IPS-NIHi11 (cell line): ENCODE results near the gene VAPB.
A peak's percentile ranks its signal among the peaks of the same experiment; 100 is the strongest.

ENCODE experiments used
- DNase-seq: peaks from one replicate; pipeline ENCODE4 v3.0.0; 2012; ENCODE audit warnings: mixed read lengths, low spot score

Gene VAPB

DNA sequence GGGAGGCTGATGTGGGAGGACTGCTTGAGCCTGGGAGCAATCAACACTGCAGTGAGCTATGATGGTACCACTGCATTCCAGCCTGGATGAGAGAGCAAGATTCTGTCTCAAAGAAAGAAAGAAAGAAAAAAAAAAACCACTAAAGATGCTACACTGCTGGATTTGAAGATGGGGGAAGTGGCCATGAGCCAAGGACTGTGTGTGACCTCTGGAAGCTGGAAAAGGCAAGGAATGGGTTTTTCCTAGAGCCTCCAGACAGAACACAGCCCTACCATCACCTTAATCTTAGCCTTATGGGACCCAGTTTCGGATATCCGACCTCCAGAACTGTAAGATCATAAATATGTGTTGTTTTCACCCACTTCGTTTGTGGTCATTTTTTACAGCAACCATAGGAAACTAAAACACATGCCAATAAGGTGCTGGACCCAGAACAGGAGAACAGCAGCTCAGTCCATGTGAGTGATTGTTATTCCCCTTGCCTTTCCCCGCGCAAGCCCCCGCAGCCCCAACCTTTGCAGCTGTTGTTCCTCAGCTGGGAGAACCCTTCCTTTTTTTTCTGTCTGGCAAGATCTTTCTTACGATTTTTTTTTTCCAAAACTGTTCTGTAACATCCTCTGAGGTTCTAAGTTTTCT, 11.1 kb upstream of the VAPB start:
- DNase-seq = no peak

GRCh38 chr20:58378704-58379103, 10.3 kb upstream of the VAPB start:
- DNase-seq = no peak

DNA sequence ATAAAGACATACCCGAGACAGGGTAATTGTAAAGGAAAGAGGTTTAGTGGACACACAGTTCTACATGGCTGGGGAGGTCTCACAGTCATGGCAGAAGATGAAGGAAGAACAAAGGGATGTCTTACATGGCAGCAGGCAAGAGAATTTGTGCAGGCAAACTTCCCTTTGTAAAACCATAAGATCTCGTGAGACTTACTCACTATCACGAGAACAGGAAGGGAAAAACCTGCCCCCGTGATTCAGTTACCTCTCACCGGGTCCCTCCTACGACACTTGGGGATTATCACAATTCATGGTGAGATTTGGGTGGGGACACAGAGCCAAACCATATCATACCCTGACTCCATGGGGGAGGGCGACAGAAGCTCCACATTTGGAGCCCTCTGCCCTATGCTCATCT, 7.4 kb upstream of the VAPB start:
- DNase-seq = no peak

DNA sequence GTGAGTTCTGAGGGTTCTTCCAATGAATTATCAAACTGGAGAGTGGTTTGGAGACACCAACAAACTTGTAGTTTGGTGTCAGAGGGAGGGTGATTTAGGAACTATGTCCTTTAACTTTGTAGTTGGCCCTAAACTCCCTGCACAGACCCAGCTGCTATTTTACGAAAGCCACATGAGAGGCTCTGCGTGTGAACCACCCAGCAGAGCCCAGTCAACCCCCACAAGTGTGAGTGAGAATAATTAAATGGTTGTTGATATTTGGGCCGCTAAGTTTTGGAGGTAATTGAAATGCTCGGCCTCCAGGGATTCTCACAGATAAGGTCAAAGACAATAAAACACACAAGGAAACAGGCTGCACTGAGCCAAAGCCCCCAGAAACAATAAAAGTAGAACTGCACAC, 6.9 kb upstream of the VAPB start:
- DNase-seq = no peak

- DNase-seq = no peak
Observed at GRCh38 chr20:58384821-58385220, 4.2 kb upstream of the VAPB start.

- DNase-seq = no peak
Observed at GRCh38 chr20:58388028-58388601, 914 bp upstream of the VAPB start.

GRCh38 chr20:58389324-58389967, 417 bp downstream of the VAPB start:
- peak; percentile 45 for DNase-seq

DNA sequence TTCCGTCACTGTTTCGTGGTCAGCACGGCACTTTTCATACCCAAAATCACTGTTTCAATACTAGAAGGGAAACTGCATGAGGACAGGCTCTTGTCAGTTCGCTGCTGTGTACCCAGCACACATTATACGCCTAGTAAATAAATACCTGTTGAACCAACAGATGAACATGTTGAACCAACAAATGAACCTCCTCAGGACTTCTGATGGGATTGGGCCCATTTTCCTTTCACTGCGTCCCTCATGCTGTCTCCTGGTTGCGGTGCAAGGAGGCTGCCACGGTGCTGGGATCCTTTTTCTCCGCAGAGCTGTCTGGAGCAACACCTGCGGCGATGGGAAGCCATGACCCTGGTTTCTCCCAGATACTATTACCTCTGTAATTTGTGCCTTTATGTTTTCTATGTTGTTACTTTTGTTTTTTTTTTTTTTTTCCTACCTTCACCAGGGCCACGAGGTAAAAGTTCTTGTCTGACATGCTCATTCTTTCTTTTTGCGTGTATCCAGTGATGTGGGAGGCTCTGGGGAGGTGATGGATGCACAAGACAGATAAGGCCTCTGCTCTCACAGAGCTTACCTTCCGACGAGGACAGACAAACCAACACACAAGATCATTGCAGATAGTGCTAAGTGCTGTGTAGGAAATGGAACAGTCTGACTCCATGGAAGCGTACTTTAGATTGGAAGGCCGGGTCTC, 1.1 kb downstream of the VAPB start:
- DNase-seq = no peak

DNA sequence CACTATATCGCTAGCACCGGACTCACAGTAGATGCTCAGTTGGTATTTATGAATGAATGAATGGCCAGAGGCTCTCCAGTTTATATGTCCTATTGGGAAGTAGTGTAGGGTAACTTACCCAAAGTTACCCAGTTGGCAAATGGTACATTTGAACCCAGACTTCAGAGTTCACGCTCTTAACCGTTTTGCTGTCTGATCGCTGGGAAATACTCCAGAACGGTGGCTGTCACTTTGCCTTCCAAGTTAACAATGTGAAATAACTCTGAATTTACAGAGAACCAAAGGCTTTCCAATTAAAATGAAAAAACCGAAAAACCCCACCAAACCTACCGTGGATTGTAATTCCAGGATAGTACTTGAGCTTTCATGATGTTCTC, 1.6 kb downstream of the VAPB start:
- no peak for DNase-seq

DNA sequence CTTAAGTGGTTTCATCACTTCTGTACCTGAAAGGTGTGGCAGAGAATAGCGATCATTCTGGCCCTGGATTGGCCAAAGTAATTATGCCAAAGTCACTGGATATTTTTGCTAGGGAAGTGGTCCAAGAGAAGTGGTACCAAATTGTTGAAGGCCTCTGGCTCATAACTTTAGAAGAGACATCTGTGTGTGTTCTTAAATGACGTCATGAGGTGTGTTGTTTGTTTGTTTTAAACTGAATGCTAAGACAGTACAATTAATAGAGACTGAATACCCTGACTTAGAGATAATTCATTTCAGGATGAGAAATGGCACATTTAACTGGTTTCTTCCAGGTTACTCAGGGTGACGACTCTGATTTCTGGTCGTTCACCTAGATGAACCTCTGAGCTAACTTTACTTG, 3.3 kb downstream of the VAPB start:
- no peak for DNase-seq

DNA sequence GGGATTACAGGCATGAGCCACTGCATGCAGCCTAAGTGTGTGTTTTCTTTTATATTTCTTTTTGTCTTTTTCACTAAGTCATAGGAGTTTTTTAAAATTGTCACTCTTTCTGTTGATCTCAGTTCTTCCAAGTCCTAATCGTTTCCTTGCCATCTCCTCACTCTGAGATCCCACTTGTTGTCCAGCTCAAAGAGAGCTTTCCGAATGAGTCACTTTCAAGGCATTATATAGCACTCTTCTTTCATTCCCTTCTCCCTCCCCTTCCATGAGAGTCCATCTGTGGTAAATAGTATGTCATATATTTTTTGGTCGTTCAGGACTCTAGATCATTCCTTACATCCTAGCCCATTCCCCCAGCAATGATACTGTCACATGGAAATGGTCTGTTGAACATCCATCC, 4.3 kb downstream of the VAPB start:
- no peak for DNase-seq

GRCh38 chr20:58394801-58395200, 5.8 kb downstream of the VAPB start:
- no peak for DNase-seq

- no peak for DNase-seq
Observed at GRCh38 chr20:58395604-58396003, 6.6 kb downstream of the VAPB start.

GRCh38 chr20:58397429-58397828, 8.4 kb downstream of the VAPB start:
- DNase-seq = no peak

DNA sequence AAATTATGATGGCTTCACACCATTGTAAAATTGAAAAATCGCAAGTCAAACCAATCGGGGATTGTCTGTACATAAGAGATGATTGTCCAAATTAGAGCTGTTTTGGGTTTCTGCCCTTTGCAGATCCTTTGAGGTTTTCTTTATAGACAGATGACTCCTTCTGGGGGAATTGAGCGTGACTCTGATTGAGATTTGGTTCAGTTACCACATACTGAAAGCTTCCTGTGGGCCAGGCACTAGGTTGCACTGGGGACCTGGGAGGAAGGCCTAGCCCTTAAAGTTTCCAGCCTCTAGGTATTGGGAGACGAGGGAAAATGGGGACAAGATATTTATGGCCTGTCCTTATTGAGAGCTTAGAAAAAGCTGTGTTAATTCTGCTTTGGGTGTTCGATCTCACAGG, 9.2 kb downstream of the VAPB start:
- no peak for DNase-seq

DNA sequence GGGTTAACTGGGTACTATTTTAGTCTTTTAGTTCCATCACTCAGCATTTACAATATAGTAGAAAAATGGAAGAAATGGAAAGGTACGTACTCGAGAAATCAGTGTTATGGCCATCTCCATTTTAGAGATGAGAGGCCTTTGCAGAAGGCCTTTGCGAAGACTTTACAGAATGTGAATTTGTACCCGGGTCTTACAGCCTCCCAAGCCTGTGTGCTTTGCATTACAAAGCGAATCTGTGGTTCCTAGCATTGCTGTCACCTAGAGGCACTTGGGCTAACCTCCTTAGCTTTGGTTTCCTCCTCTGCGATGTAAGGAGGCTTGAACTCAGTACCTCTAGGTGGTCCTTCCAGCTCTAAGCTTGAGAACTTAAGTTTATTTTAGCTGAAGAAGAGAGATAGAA, 10.9 kb downstream of the VAPB start:
- no peak for DNase-seq

DNA sequence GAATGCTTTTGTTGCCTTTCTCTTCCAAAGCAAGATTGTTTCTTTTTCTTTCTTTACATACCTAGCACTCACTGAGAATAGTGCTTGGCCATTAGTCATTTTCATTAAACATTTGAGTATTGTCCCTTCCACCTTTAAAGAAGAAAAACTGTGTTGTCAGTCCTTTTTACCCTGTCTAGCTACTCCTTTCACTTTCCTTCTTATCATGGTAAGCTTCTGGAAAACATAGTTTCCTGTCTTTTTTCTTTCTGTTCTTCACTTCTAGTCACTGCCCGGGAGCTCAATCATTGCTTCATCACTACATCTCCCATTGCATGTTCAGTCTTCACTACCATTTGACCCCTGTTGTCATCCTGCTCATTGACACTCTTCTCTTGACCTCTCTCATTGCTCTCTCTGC, 12.1 kb downstream of the VAPB start:
- DNase-seq = no peak

- no peak for DNase-seq
Observed at GRCh38 chr20:58402305-58402704, 13.3 kb downstream of the VAPB start.

GRCh38 chr20:58402827-58403226, 13.8 kb downstream of the VAPB start:
- no peak for DNase-seq

DNA sequence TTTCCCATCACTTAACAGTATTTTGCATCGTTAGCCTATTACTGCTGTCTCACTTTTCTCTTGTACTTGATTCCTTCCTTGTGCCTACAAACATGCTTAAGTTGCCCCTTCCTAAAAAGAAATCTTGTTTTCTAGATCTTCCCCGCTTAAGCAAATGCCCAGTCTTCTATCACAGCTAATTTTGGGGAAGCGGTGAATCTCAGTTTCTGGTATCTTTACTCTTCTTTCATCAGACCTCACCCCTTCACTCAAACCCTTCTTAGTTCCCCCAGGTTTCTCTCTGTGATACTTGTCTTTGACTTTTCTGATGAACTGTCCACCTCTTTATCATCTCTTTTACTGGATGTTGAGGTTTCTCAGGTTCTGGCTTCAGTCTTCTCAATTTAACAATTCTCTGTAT, 14.2 kb downstream of the VAPB start:
- DNase-seq = no peak

DNA sequence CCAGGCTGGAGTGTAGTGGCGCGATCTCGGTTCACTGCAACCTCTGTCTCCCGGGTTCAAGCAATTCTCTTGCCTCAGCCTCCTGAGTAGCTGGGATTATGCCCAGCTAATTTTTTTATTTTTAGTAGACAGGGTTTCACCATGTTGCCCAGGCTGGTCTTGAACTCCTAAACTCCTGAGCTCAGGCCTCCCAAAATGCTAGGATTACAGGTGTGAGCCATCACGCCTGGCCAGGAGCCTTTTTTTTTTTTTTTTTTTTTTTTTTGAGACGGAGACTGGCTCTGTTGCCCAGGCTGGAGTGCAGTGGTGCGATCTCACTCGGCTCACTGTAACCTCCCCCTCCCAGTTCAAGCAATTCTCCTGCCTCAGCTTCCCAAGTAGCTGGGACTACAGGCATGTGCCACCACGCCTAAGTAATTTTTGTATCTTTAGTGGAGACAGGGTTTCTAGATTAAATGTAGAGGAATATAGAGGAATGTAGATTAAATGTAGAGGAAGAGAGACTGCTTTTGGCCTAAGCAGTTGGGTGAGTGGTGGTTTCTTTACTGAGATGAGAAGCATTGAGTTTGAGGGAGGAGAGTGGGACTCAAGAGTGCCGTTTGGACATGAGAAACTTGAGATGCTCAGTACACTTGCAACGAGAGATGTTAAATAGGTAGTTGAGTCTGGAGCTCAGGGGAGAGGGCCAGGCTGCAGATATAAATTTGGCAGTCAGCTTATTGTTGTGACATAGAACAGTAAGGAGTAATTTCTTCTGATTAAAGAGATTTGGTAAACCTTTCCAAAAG, 16.7 kb downstream of the VAPB start:
- no peak for DNase-seq

DNA sequence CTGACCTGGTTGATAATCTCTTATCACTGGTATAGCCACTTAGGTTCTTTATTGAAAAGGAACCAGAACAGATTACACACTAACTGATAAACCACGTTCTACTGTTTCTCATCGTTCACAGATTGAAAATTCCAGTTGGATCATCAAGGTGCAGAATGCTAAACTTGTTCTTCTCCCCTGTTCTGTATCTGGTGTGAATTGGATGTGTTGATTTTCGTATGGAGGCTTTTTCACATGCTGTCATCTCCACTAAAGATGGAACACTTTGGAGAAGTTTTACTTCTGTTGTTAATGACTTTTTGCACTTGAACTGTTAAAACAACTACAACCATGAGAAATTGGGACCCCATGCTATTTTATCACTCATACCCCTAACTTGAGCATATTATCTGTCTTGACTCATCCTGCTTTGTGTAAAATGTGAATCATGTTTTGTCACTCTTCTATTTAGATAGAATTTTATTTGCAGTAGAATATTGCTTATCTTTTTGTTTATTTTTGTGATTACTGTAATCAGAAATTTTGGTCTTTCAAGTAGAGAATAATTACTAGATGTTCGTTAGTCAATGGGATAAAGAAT, 17.5 kb downstream of the VAPB start:
- DNase-seq = no peak
